HEK293 (cell line): ENCODE measurements around the gene PTPRN2.
A peak's percentile ranks its signal among the peaks of the same experiment; 100 is the strongest.

Experiments used
- BCL11B ChIP-seq: fragments of 450-650 bp; formaldehyde crosslinking; IDR thresholded peaks from 2 replicates; pipeline ENCODE4 v1.5.1; 2016; ENCODE audit warnings: low read depth, missing biosample characterization, missing genetic modification characterization
- GFI1B ChIP-seq: fragments of 450-650 bp; formaldehyde crosslinking; IDR thresholded peaks from 2 replicates; pipeline ENCODE4 v1.5.1; 2016; ENCODE audit warnings: missing biosample characterization, missing genetic modification characterization
- KLF8 ChIP-seq: fragments of 450-650 bp; formaldehyde crosslinking; IDR thresholded peaks from 2 replicates; pipeline ENCODE4 v1.5.1; 2016; ENCODE audit warnings: missing biosample characterization, missing genetic modification characterization
- TCF7L2 ChIP-seq: IDR thresholded peaks from 2 replicates; pipeline ENCODE4 v1.6.1; 2011; ENCODE audit warnings: low read depth, mild to moderate bottlenecking, inconsistent platforms, low read length, moderate library complexity, borderline replicate concordance
- TRIM28 ChIP-seq: IDR thresholded peaks from 2 replicates; pipeline ENCODE4 v1.6.1; 2011; ENCODE audit warnings: low read length, control low read depth, borderline replicate concordance
- YY1 ChIP-seq: fragments of 450-650 bp; formaldehyde crosslinking; IDR thresholded peaks from 2 replicates; pipeline ENCODE4 v1.5.1; 2018; ENCODE audit warnings: missing biosample characterization, missing genetic modification characterization
- ZBTB48 ChIP-seq: fragments of 450-650 bp; formaldehyde crosslinking; IDR thresholded peaks from 2 replicates; pipeline ENCODE4 v1.5.1; 2016; ENCODE audit warnings: missing biosample characterization, missing genetic modification characterization
- ZBTB7A ChIP-seq: fragments of 450-650 bp; formaldehyde crosslinking; IDR thresholded peaks from 2 replicates; pipeline ENCODE4 v1.5.1; 2016; ENCODE audit warnings: low read depth, missing biosample characterization, missing genetic modification characterization
- ZEB2 ChIP-seq: fragments of 450-650 bp; formaldehyde crosslinking; IDR thresholded peaks from 2 replicates; pipeline ENCODE4 v1.5.1; 2016; ENCODE audit warnings: missing biosample characterization, missing genetic modification characterization
- ZIC2 ChIP-seq: fragments of 450-650 bp; formaldehyde crosslinking; IDR thresholded peaks from 2 replicates; pipeline ENCODE4 v1.5.1; 2016; ENCODE audit warnings: missing biosample characterization, missing genetic modification characterization
- ZNF148 ChIP-seq: fragments of 450-650 bp; formaldehyde crosslinking; IDR thresholded peaks from 2 replicates; pipeline ENCODE4 v1.5.0; 2017; ENCODE audit warnings: missing biosample characterization, missing genetic modification characterization, borderline replicate concordance
- ZNF157 ChIP-seq: fragments of 450-650 bp; formaldehyde crosslinking; IDR thresholded peaks from 2 replicates; pipeline ENCODE4 v1.5.1; 2016; ENCODE audit warnings: missing biosample characterization, missing genetic modification characterization
- ZNF16 ChIP-seq: fragments of 450-650 bp; formaldehyde crosslinking; IDR thresholded peaks from 2 replicates; pipeline ENCODE4 v1.5.1; 2016; ENCODE audit warnings: low read depth, missing biosample characterization, missing genetic modification characterization
- ZNF169 ChIP-seq: fragments of 450-650 bp; formaldehyde crosslinking; IDR thresholded peaks from 2 replicates; pipeline ENCODE4 v1.5.1; 2016; ENCODE audit warnings: missing biosample characterization, missing genetic modification characterization
- ZNF174 ChIP-seq: fragments of 450-650 bp; formaldehyde crosslinking; IDR thresholded peaks from 2 replicates; pipeline ENCODE4 v1.5.0; 2017; ENCODE audit warnings: missing biosample characterization, mild to moderate bottlenecking, missing genetic modification characterization
- ZNF211 ChIP-seq: fragments of 450-650 bp; formaldehyde crosslinking; IDR thresholded peaks from 2 replicates; pipeline ENCODE4 v1.5.1; 2016; ENCODE audit warnings: low read depth, missing biosample characterization, missing genetic modification characterization
- ZNF214 ChIP-seq: fragments of 450-650 bp; formaldehyde crosslinking; IDR thresholded peaks from 2 replicates; pipeline ENCODE4 v1.5.1; 2017; ENCODE audit warnings: missing biosample characterization, mild to moderate bottlenecking, missing genetic modification characterization, borderline replicate concordance
- ZNF221 ChIP-seq: fragments of 450-650 bp; formaldehyde crosslinking; IDR thresholded peaks from 2 replicates; pipeline ENCODE4 v1.5.1; 2017; ENCODE audit warnings: missing biosample characterization, missing genetic modification characterization, borderline replicate concordance
- ZNF23 ChIP-seq: fragments of 450-650 bp; formaldehyde crosslinking; IDR thresholded peaks from 2 replicates; pipeline ENCODE4 v1.5.1; 2016; ENCODE audit warnings: missing biosample characterization, missing genetic modification characterization, borderline replicate concordance
- ZNF26 ChIP-seq: fragments of 450-650 bp; formaldehyde crosslinking; IDR thresholded peaks from 2 replicates; pipeline ENCODE4 v1.5.1; 2016; ENCODE audit warnings: missing biosample characterization, missing genetic modification characterization
- ZNF280C ChIP-seq: fragments of 450-650 bp; formaldehyde crosslinking; IDR thresholded peaks from 2 replicates; pipeline ENCODE4 v1.5.1; 2016; ENCODE audit warnings: missing biosample characterization, missing genetic modification characterization
- ZNF311 ChIP-seq: fragments of 450-650 bp; formaldehyde crosslinking; IDR thresholded peaks from 2 replicates; pipeline ENCODE4 v1.5.1; 2017; ENCODE audit warnings: missing biosample characterization, missing genetic modification characterization, borderline replicate concordance
- ZNF335 ChIP-seq: fragments of 450-650 bp; formaldehyde crosslinking; conservative IDR thresholded peaks from 2 replicates; pipeline ENCODE4 v1.5.1; 2016; ENCODE audit warnings: missing biosample characterization, missing genetic modification characterization
- ZNF354C ChIP-seq: fragments of 450-650 bp; formaldehyde crosslinking; IDR thresholded peaks from 2 replicates; pipeline ENCODE4 v1.5.1; 2016; ENCODE audit warnings: missing biosample characterization, missing genetic modification characterization, low read depth, borderline replicate concordance
- ZNF391 ChIP-seq: fragments of 450-650 bp; formaldehyde crosslinking; IDR thresholded peaks from 2 replicates; pipeline ENCODE4 v1.5.1; 2016; ENCODE audit warnings: low read depth, missing biosample characterization, missing genetic modification characterization, borderline replicate concordance
- ZNF404 ChIP-seq: fragments of 450-650 bp; formaldehyde crosslinking; IDR thresholded peaks from 2 replicates; pipeline ENCODE4 v1.5.1; 2017; ENCODE audit warnings: missing biosample characterization, missing genetic modification characterization
- ZNF549 ChIP-seq: fragments of 450-650 bp; IDR thresholded peaks from 2 replicates; pipeline ENCODE4 v1.5.1; 2018; ENCODE audit warnings: missing biosample characterization, missing genetic modification characterization, mild to moderate bottlenecking, inconsistent platforms, moderate library complexity
- ZNF555 ChIP-seq: fragments of 450-650 bp; formaldehyde crosslinking; conservative IDR thresholded peaks from 2 replicates; pipeline ENCODE4 v1.5.1; 2017; ENCODE audit warnings: missing biosample characterization, mild to moderate bottlenecking, missing genetic modification characterization, inconsistent platforms
- ZNF580 ChIP-seq: fragments of 450-650 bp; formaldehyde crosslinking; IDR thresholded peaks from 2 replicates; pipeline ENCODE4 v1.5.1; 2016; ENCODE audit warnings: missing biosample characterization, missing genetic modification characterization
- ZNF610 ChIP-seq: fragments of 450-650 bp; formaldehyde crosslinking; IDR thresholded peaks from 2 replicates; pipeline ENCODE4 v1.5.1; 2016; ENCODE audit warnings: missing biosample characterization, missing genetic modification characterization, borderline replicate concordance
- ZNF654 ChIP-seq: fragments of 450-650 bp; formaldehyde crosslinking; IDR thresholded peaks from 2 replicates; pipeline ENCODE4 v1.5.1; 2016; ENCODE audit warnings: low read depth, missing biosample characterization, missing genetic modification characterization
- ZNF747 ChIP-seq: fragments of 450-650 bp; formaldehyde crosslinking; IDR thresholded peaks from 2 replicates; pipeline ENCODE4 v1.5.1; 2016; ENCODE audit warnings: missing biosample characterization, missing genetic modification characterization
- ZSCAN23 ChIP-seq: fragments of 450-650 bp; formaldehyde crosslinking; IDR thresholded peaks from 2 replicates; pipeline ENCODE4 v1.5.1; 2016; ENCODE audit warnings: missing biosample characterization, missing genetic modification characterization
- ZSCAN4 ChIP-seq: fragments of 450-650 bp; formaldehyde crosslinking; IDR thresholded peaks from 2 replicates; pipeline ENCODE4 v1.5.1; 2017; ENCODE audit warnings: missing biosample characterization, missing genetic modification characterization

The PTPRN2 gene

GRCh38 chr7:157932498-157933218 lies 655.0 kb downstream of the PTPRN2 start (continued):
- TF ChIP-seq ZNF23 (no peak), ZNF335 (tag by site-specific recombination) (no peak), ZNF404 (no peak), ZSCAN23 (tag by site-specific recombination) (no peak), ZNF157 (tag by site-specific recombination) (no peak), TCF7L2 (no peak), ZNF174 (no peak), ZNF580 (tag by site-specific recombination) (no peak), ZEB2 (tag by site-specific recombination) (no peak), ZNF148 (tag by site-specific recombination) (peak; percentile 68; the same call in 1 of the 2 replicates), ZNF211 (tag by site-specific recombination) (no peak), ZNF26 (tag by site-specific recombination) (no peak; the same call in 1 of the 2 replicates), ZNF311 (tag by site-specific recombination) (no peak), ZBTB48 (tag by site-specific recombination) (no peak), ZNF654 (tag by site-specific recombination) (0 out of 2 replicates have a peak, but pooled peaks have one; percentile 3), KLF8 (tag by site-specific recombination) (peak; percentile 74), ZNF610 (no peak), YY1 (no peak), ZNF354C (no peak), ZNF391 (0 out of 2 replicates have a peak, but pooled peaks have one; percentile 51), ZNF280C (tag by site-specific recombination) (no peak), ZNF214 (tag by site-specific recombination) (no peak), ZBTB7A (tag by site-specific recombination) (no peak), ZNF747 (tag by site-specific recombination) (no peak), ZNF16 (tag by site-specific recombination) (no peak), ZIC2 (tag by site-specific recombination) (no peak), ZSCAN4 (tag by site-specific recombination) (no peak), BCL11B (no peak), ZNF169 (tag by site-specific recombination) (peak; percentile 19; the same call in 1 of the 2 replicates), ZNF555 (tag by site-specific recombination) (no peak), ZNF221 (tag by site-specific recombination) (no peak), GFI1B (tag by site-specific recombination) (no peak), TRIM28 (peak; percentile 49; the same call in 1 of the 2 replicates), ZNF549 (tag by site-specific recombination) (no peak)
